Amniotic epithelial cell (primary cell): Measurements from ENCODE around the gene CNPY1.

Experiments used
- DNase-seq: peaks from one replicate; pipeline ENCODE4 v3.0.0-alpha.2; 2010; ENCODE audit warnings: low read depth

Gene CNPY1

GRCh38 chr7:155453296-155454182, 92.8 kb downstream of the CNPY1 start:
- DNase-seq, result no peak

- no peak for DNase-seq
Measured at GRCh38 chr7:155452505-155453295, 93.7 kb downstream of the CNPY1 start.

GRCh38 chr7:155451840-155452239, 94.5 kb downstream of the CNPY1 start:
- DNase-seq, result no peak
